ENCODE results near the gene CLTCL1. TPM values are rescaled to one million over a fixed set of nuclear protein-coding genes. Genes with fewer than 3 reads are reported as not detected.
"Not testable (repeated sequence)": the region's sequence is repeated elsewhere in the genome, so short reads cannot be mapped to it uniquely, and the experiment has no call there.

The CLTCL1 gene
- total RNA-seq, 1 donor from 2014 or later: 0.84 TPM

- intact Hi-C loops (cut with micrococcal nuclease): no loop called here
Observed at GRCh38 chr22:19222242-19223005, 69.1 kb downstream of the CLTCL1 start.

GRCh38 chr22:19220867-19221266 is 70.7 kb downstream of the CLTCL1 start:
- intact Hi-C loops (cut with micrococcal nuclease): no loop called here

- intact Hi-C loops (cut with micrococcal nuclease): no loop called here
Observed at GRCh38 chr22:19218541-19219233, 72.8 kb downstream of the CLTCL1 start.

- intact Hi-C loops (cut with micrococcal nuclease): no loop called here
Observed at GRCh38 chr22:19216579-19216978, 74.9 kb downstream of the CLTCL1 start.

GRCh38 chr22:19215360-19215759 is 76.2 kb downstream of the CLTCL1 start:
- intact Hi-C loops (cut with micrococcal nuclease): no loop called here

- intact Hi-C loops (cut with micrococcal nuclease): no loop called here
Observed at GRCh38 chr22:19214078-19214473, 77.4 kb downstream of the CLTCL1 start.

- intact Hi-C loops (cut with micrococcal nuclease): no loop called here
Observed at GRCh38 chr22:19213442-19214077, 78.0 kb downstream of the CLTCL1 start.

- intact Hi-C loops (cut with micrococcal nuclease): no loop called here
Observed at GRCh38 chr22:19213001-19213400, 78.5 kb downstream of the CLTCL1 start.

- intact Hi-C loops (cut with micrococcal nuclease): no loop called here
Observed at GRCh38 chr22:19212302-19212870, 79.1 kb downstream of the CLTCL1 start.

GRCh38 chr22:19210188-19210587 is 81.3 kb downstream of the CLTCL1 start:
- intact Hi-C loops (cut with micrococcal nuclease): no loop called here

GRCh38 chr22:19208287-19208847 is 83.2 kb downstream of the CLTCL1 start:
- intact Hi-C loops (cut with micrococcal nuclease): no loop called here

- intact Hi-C loops (cut with micrococcal nuclease): no loop called here
Observed at GRCh38 chr22:19207884-19208283, 83.6 kb downstream of the CLTCL1 start.

- intact Hi-C loops (cut with micrococcal nuclease): no loop called here
Observed at GRCh38 chr22:19207401-19207808, 84.1 kb downstream of the CLTCL1 start.

- intact Hi-C loops (cut with micrococcal nuclease): no loop called here
Observed at GRCh38 chr22:19206287-19206686, 85.2 kb downstream of the CLTCL1 start.

GRCh38 chr22:19204640-19205039 is 86.9 kb downstream of the CLTCL1 start:
- intact Hi-C loops (cut with micrococcal nuclease): no loop called here

GRCh38 chr22:19203834-19204233 is 87.7 kb downstream of the CLTCL1 start:
- intact Hi-C loops (cut with micrococcal nuclease): no loop called here

GRCh38 chr22:19202799-19203186 is 88.7 kb downstream of the CLTCL1 start:
- intact Hi-C loops (cut with micrococcal nuclease): not testable (repeated sequence)

- intact Hi-C loops (cut with micrococcal nuclease): no loop called here
Observed at GRCh38 chr22:19201869-19202798, 89.4 kb downstream of the CLTCL1 start.

- intact Hi-C loops (cut with micrococcal nuclease): no loop called here
Observed at GRCh38 chr22:19201130-19201868, 90.2 kb downstream of the CLTCL1 start.

- intact Hi-C loops (cut with micrococcal nuclease): no loop called here
Observed at GRCh38 chr22:19199479-19199878, 92.0 kb downstream of the CLTCL1 start.

Data from T-helper 2 cell treated with Interferon-gamma antibody and Interleukin-4, amounts not matched to agents 100 ng/mL and 5 ng/mL, for 36 hours (primary cell).